Upper lobe of left lung (tissue), 6 donors: ENCODE data around the gene ARHGAP31. TPM values are rescaled to one million over a fixed set of nuclear protein-coding genes. Genes with fewer than 3 reads are reported as not detected.
A peak's percentile ranks its signal among the peaks of the same experiment; 100 is the strongest.

Source experiments
- ATAC-seq, 2 donors: fragments of 200-7000 bp; cut with Tn5 transposase; one replicate each; pipeline ENCODE4 v1.9.1; 2022; ENCODE audit warnings: mild to moderate bottlenecking in 2 of 2, moderate library complexity in 2 of 2; ENCODE audit not compliant: low FRiP score in 2 of 2
- DNase-seq, 2 donors: peaks; one replicate each; pipeline ENCODE4 v3.0.0-alpha.2; 2019 to 2020
- H3K27ac ChIP-seq, 4 donors: fragments of 200-600 bp; sonication (generic); one replicate each; pipeline ENCODE4 v1.5.1; 2016 to 2019
- H3K27me3 ChIP-seq, 4 donors: fragments of 200-600 bp; sonication (generic); one replicate each; pipeline ENCODE4 v1.5.1; 2017 to 2019
- H3K36me3 ChIP-seq, 4 donors: fragments of 200-600 bp; sonication (generic); one replicate each; pipeline ENCODE4 v1.5.1; 2016 to 2019
- H3K4me1 ChIP-seq, 4 donors: fragments of 200-600 bp; sonication (generic); one replicate each; pipeline ENCODE4 v1.5.1; 2018 to 2019
- H3K4me3 ChIP-seq, 4 donors: fragments of 200-600 bp; sonication (generic); one replicate each; pipeline ENCODE4 v1.5.1; 2017 to 2019; ENCODE audit warnings: mild to moderate bottlenecking in 2 of 4, moderate library complexity in 1 of 4
- H3K9me3 ChIP-seq, 4 donors: fragments of 200-600 bp; sonication (generic); one replicate each; pipeline ENCODE4 v1.5.1; 2018 to 2019
- EP300 ChIP-seq, 4 donors: sonication (generic); formaldehyde crosslinking; IDR thresholded peaks; one replicate each; pipeline ENCODE4 v1.5.1; 2017; ENCODE audit warnings: antibody characterized with exemption in 4 of 4, control low read depth in 2 of 4
- POLR2A ChIP-seq, 4 donors: fragments of 450-650 bp; IDR thresholded peaks; one replicate each; pipeline ENCODE4 v1.5.1; 2016 to 2017; ENCODE audit warnings: antibody characterized with exemption in 4 of 4, mild to moderate bottlenecking in 2 of 4
- POLR2AphosphoS5 ChIP-seq, 2 donors: sonication (generic); formaldehyde crosslinking; IDR thresholded peaks; one replicate each; pipeline ENCODE4 v1.5.1; 2017; ENCODE audit warnings: antibody characterized with exemption in 2 of 2
- WGBS, 2 donors: methylation state at CpG; one replicate each; pipeline ENCODE4 v1.1.5; 2017 to 2018; 5-methylcytosine and 5-hydroxymethylcytosine counted together
- total RNA-seq, 6 donors: library from RNA; depleted of rRNA in 4 of 6; stranded (reverse); fragments of >200 nt in 4 of 6; gene quantifications; one replicate each; pipeline versions ENCODE4 v1.1.0 to v1.2.1, GENCODE V29; 2016 to 2021
- TF ChIP-seq, protein P1 (sequence below), 6 experiments: fragments of 450-650 bp in 4 of 6; fragments of 200-600 bp in 2 of 6; sonication (generic) in 2 of 6; IDR thresholded peaks; one replicate each; pipeline ENCODE4 v1.5.1; 2016 to 2019; ENCODE audit warnings: antibody characterized with exemption in 6 of 6
- donor health status: DM: no; HTN: no; CAD: no; lungs with moderate emphysema.
- donor health status: DM: no; HTN: yes; CAD: no; lungs with severe emphysema.

The ARHGAP31 gene
- total RNA-seq, 6 donors from 2014 or later: 47.1 to 91.0 (median 66.2) TPM

DNA sequence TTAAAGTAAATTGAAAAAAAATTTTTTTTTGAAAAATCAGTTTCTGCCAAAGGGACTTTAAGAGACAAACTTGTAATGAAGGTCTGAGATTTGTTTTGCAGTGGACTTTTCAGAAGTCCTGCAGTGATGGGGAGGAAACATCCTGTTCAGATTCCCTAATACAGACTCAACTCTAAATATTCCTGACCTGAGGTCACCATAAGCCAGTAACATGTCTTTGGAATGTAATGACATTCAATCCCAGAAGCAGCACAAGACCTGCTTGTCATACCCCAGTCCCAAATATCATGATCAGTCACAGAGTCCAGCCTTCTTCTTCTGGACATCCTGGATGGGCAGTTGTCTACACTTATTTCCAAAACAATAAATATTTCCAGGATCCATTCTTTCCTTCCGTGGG, 115.7 kb downstream of the ARHGAP31 start:
- H3K9me3 ChIP-seq: no peaks in the 10 kb centered on the region
- no peak overlapping the region for H3K4me3 ChIP-seq
- no peaks in the 10 kb centered on the region for H3K27me3 ChIP-seq
- TF ChIP-seq EP300 (IDR thresholded peaks at IDR 0.05): no peak
- TF ChIP-seq POLR2AphosphoS5 (IDR thresholded peaks at IDR 0.05): no peak
- no peak for TF ChIP-seq POLR2A (IDR thresholded peaks at IDR 0.05)
- TF ChIP-seq, protein P1, sequence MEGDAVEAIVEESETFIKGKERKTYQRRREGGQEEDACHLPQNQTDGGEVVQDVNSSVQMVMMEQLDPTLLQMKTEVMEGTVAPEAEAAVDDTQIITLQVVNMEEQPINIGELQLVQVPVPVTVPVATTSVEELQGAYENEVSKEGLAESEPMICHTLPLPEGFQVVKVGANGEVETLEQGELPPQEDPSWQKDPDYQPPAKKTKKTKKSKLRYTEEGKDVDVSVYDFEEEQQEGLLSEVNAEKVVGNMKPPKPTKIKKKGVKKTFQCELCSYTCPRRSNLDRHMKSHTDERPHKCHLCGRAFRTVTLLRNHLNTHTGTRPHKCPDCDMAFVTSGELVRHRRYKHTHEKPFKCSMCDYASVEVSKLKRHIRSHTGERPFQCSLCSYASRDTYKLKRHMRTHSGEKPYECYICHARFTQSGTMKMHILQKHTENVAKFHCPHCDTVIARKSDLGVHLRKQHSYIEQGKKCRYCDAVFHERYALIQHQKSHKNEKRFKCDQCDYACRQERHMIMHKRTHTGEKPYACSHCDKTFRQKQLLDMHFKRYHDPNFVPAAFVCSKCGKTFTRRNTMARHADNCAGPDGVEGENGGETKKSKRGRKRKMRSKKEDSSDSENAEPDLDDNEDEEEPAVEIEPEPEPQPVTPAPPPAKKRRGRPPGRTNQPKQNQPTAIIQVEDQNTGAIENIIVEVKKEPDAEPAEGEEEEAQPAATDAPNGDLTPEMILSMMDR (IDR thresholded peaks at IDR 0.05): no peak
- 91 to 100% methylated on average over 1 of the region's 1 CpG for WGBS, 2 donors
- ATAC-seq (no peak), DNase-seq (no peak)
- peaks cover 0 to 91% (median 53%) of the 10 kb centered on the region in 4 donors for H3K36me3 ChIP-seq
- no peak overlapping the region for H3K27ac ChIP-seq
- H3K4me1 ChIP-seq: no peaks in the 10 kb centered on the region

DNA sequence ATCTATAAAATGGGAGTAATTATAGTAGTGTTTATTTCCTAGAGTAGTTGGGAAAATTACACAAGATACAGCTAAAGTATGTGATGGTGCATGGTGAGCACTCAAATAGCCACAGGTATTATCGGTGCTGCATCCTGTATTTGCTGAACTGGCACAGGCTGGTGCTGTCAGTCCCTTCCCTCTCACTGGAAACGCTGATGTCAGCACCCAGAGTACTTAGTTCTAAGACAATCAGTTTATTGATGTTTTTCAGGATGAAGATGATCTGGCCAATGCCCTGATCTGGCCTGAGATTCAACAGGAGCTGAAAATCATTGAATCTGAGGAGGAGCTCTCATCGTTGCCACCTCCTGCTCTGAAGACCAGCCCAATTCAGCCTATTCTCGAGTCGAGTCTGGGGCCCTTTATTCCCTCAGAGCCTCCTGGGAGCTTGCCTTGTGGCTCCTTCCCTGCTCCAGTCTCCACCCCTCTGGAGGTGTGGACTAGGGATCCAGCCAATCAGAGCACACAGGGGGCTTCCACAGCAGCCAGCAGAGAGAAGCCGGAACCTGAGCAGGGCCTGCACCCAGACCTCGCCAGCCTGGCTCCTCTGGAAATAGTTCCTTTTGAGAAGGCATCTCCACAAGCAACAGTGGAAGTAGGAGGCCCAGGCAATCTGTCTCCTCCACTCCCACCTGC, 119.6 kb downstream of the ARHGAP31 start:
- ATAC-seq (peak in 1 of 2 donors; percentile 52), DNase-seq (no peak)
- no peaks in the 10 kb centered on the region for H3K27me3 ChIP-seq
- H3K4me1 ChIP-seq: no peaks in the 10 kb centered on the region
- WGBS, 2 donors: 76 to 92% methylated on average over 7 of the region's 7 CpGs
- TF ChIP-seq, protein P1 (IDR thresholded peaks at IDR 0.05): no peak
- TF ChIP-seq POLR2AphosphoS5 (IDR thresholded peaks at IDR 0.05) (no peak), EP300 (IDR thresholded peaks at IDR 0.05) (no peak), POLR2A (IDR thresholded peaks at IDR 0.05) (no peak)
- H3K9me3 ChIP-seq: no peaks in the 10 kb centered on the region
- no peak overlapping the region for H3K4me3 ChIP-seq
- no peak overlapping the region for H3K27ac ChIP-seq
- peaks cover 0 to 95% (median 58%) of the 10 kb centered on the region in 4 donors for H3K36me3 ChIP-seq

DNA sequence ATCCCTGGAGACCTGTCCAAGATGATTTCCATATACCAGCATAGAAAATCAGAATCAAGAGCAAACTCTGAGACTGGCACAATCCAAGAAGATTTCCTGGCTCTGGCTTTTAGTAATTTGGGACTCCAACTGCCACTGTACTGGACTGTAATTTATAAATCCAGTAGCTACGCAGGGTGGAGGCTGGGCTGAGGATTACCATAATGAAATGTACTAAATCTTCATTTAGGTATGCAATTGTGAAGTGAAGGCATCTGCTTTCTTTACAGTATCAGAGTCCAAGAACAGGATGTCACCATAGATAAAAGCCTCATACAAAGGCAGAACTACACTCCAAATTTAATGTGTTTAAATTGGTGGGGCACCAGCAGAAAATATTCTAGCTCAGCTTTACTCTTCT, 122.7 kb downstream of the ARHGAP31 start:
- DNase-seq (no peak), ATAC-seq (no peak)
- no peak overlapping the region for H3K27ac ChIP-seq
- WGBS, 2 donors: 83 to 100% methylated on average over 1 of the region's 1 CpG
- H3K4me3 ChIP-seq: no peak overlapping the region
- no peak for TF ChIP-seq POLR2AphosphoS5 (IDR thresholded peaks at IDR 0.05)
- no peak for TF ChIP-seq EP300 (IDR thresholded peaks at IDR 0.05)
- no peak for TF ChIP-seq POLR2A (IDR thresholded peaks at IDR 0.05)
- TF ChIP-seq, protein P1 (IDR thresholded peaks at IDR 0.05): no peak
- peaks cover 0 to 72% (median 37%) of the 10 kb centered on the region in 4 donors for H3K36me3 ChIP-seq
- H3K27me3 ChIP-seq: no peaks in the 10 kb centered on the region
- H3K4me1 ChIP-seq: no peaks in the 10 kb centered on the region
- no peaks in the 10 kb centered on the region for H3K9me3 ChIP-seq

DNA sequence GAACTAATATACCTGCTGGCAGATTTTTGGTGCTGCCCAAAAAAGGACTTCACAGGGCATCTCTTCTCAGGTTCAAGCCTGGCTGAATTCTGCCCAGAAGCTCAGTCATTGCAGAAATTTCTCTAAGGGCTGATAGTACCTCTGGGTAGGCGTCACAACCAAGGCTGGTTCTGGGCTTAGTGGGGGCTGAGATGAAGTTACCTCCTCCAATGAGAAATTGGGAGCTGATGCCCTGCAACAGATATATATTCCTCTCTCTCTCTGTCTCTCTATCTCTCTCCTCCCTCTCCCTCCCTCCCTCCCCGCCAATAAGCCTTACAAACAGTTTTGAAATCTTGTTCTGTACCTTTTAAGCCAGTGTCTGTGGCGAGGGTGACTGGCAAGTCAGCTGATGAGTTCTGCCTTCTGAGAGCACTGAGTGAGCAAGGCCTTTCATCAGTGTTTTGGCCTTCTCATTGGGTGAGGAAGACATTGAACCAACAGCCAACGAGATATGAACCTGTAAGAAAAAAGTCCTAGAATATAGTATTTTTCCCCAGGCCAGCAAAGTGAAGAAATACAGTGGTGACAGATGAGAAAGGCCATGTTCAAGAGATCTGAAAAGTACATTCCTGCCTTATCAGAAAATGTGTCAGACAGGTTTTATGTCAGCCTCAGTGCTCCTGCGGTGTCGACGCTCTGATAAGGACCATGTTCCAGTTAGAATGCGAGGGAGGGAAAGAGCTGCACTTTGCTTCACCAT, 123.8 kb downstream of the ARHGAP31 start:
- TF ChIP-seq EP300 (IDR thresholded peaks at IDR 0.05): no peak
- TF ChIP-seq POLR2AphosphoS5 (IDR thresholded peaks at IDR 0.05): no peak
- TF ChIP-seq POLR2A (IDR thresholded peaks at IDR 0.05): no peak
- TF ChIP-seq, protein P1 (IDR thresholded peaks at IDR 0.05): no peak
- Histone ChIP-seq H3K4me1 (no peaks in the 10 kb centered on the region), H3K36me3 (peaks cover 0 to 63% (median 36%) of the 10 kb centered on the region in 4 donors), H3K27me3 (no peaks in the 10 kb centered on the region), H3K9me3 (no peaks in the 10 kb centered on the region), H3K4me3 (no peak overlapping the region), H3K27ac (peak overlapping the region in 1 of 4 donors; percentile 1)
- ATAC-seq (no peak), DNase-seq (no peak)
- 84 to 86% methylated on average over 8 of the region's 8 CpGs for WGBS, 2 donors
